B cell (primary cell): ENCODE results near the gene GRIN3A. TPM values are rescaled to one million over a fixed set of nuclear protein-coding genes. Genes with fewer than 3 reads are reported as not detected.

ENCODE experiments used
- ATAC-seq: fragments of 200-7000 bp; cut with Tn5 transposase; one replicate; pipeline ENCODE4 v1.10.0; 2021; ENCODE audit warnings: low read depth, mild to moderate bottlenecking, moderate number of reproducible peaks, moderate library complexity
- CTCF ChIA-PET: fragments of 350-600 bp; sonication (Branson Sonifier 250); formaldehyde crosslinking; loops from one replicate; lab custom pipeline; 2021; ENCODE audit warnings: antibody characterized with exemption, inconsistent platforms; lab: Charles Lee
- POLR2A ChIA-PET: fragments of 350-600 bp; sonication (Branson Sonifier 250); formaldehyde crosslinking; loops from one replicate; lab custom pipeline; 2021; ENCODE audit warnings: antibody characterized with exemption; lab: Charles Lee
- DNase-seq: peaks from one replicate; pipeline ENCODE4 v3.0.0; 2013
- H2AFZ ChIP-seq: 2 replicates; pipeline ENCODE4 v1.6.1; 2012; ENCODE audit warnings: mild to moderate bottlenecking, low read depth, low read length; ENCODE audit not compliant: insufficient read depth, poor library complexity, severe bottlenecking
- H3K27ac ChIP-seq, 2 donors: 1 replicate in 1 of 2; 2 replicates in 1 of 2; pipeline ENCODE4 v1.5.1; 2012 to 2013; ENCODE audit warnings: low read length in 2 of 2, mild to moderate bottlenecking in 2 of 2, moderate library complexity in 1 of 2
- H3K27me3 ChIP-seq, 4 experiments: fragments of 200-600 bp in 1 of 4; sonication (generic) in 1 of 4; replicated peaks in 1 of 4; 1 replicate in 2 of 4; 2 replicates in 2 of 4; pipeline versions ENCODE4 v1.6.1 to v1.7.0; 2013 to 2016; ENCODE audit warnings: low read length in 3 of 4, mild to moderate bottlenecking in 2 of 4, mixed read lengths in 1 of 4, moderate library complexity in 1 of 4; ENCODE audit not compliant: insufficient read depth in 4 of 4, control insufficient read depth in 3 of 4; ENCODE audit errors: control extremely low read depth in 1 of 4
- H3K36me3 ChIP-seq, 2 experiments: replicated peaks in 1 of 2; 1 replicate in 1 of 2; 2 replicates in 1 of 2; pipeline versions ENCODE4 v1.6.1 to v1.7.1; 2013; ENCODE audit warnings: low read length in 1 of 2; ENCODE audit not compliant: insufficient read depth in 2 of 2, control insufficient read depth in 1 of 2; ENCODE audit errors: control extremely low read depth in 1 of 2, extremely low read depth in 1 of 2
- H3K4me1 ChIP-seq, 2 donors: fragments of 200-600 bp in 1 of 2; sonication (generic) in 1 of 2; 1 replicate in 1 of 2; 2 replicates in 1 of 2; pipeline versions ENCODE4 v1.5.1 to v1.6.1; 2013 to 2017; ENCODE audit warnings: low read length in 2 of 2; ENCODE audit not compliant: control insufficient read depth in 2 of 2, insufficient read depth in 2 of 2
- H3K4me2 ChIP-seq: replicated peaks from 2 replicates; pipeline ENCODE3; 2012; ENCODE audit warnings: mild to moderate bottlenecking, low read depth, low read length; ENCODE audit not compliant: poor library complexity, severe bottlenecking
- H3K4me3 ChIP-seq, 5 experiments: fragments of 200-600 bp in 1 of 5; sonication (generic) in 1 of 5; 1 replicate in 3 of 5; 2 replicates in 2 of 5; pipeline versions ENCODE4 v1.5.1 to v1.7.0; 2011 to 2016; ENCODE audit warnings: low read length in 4 of 5, mild to moderate bottlenecking in 4 of 5, low read depth in 2 of 5, control low read depth in 1 of 5, moderate library complexity in 1 of 5; ENCODE audit not compliant: insufficient read depth in 1 of 5; ENCODE audit errors: control extremely low read depth in 1 of 5, extremely low read depth in 1 of 5
- H3K79me2 ChIP-seq: fragments of 200-600 bp; sonication (generic); one replicate; pipeline ENCODE4 v1.6.0; 2016; ENCODE audit warnings: low read length; ENCODE audit not compliant: control insufficient read depth, insufficient read depth
- H3K9ac ChIP-seq: fragments of 200-600 bp; sonication (generic); 2 replicates; pipeline ENCODE4 v1.6.1; 2017; ENCODE audit warnings: mild to moderate bottlenecking, low read length, moderate library complexity
- H3K9me3 ChIP-seq, 3 donors: one replicate each; pipeline versions ENCODE4 v1.6.1 to v1.7.1; 2013; ENCODE audit warnings: low read length in 2 of 3; ENCODE audit not compliant: control insufficient read depth in 2 of 3, insufficient read depth in 1 of 3; ENCODE audit errors: control extremely low read depth in 1 of 3
- H4K20me1 ChIP-seq: 2 replicates; pipeline ENCODE4 v1.6.0; 2012; ENCODE audit warnings: mild to moderate bottlenecking, low read length; ENCODE audit not compliant: insufficient read depth, control insufficient read depth, poor library complexity, severe bottlenecking
- H3K27ac Mint-ChIP-seq: one replicate; pipeline ENCODE4 v1.8.0; 2021; ENCODE audit warnings: mixed read lengths
- H3K27me3 Mint-ChIP-seq: one replicate; pipeline ENCODE4 v1.8.0; 2021; ENCODE audit warnings: mixed read lengths
- H3K4me1 Mint-ChIP-seq: one replicate; pipeline ENCODE4 v1.8.0; 2021; ENCODE audit warnings: mixed read lengths
- H3K4me3 Mint-ChIP-seq: one replicate; pipeline ENCODE4 v1.8.0; 2021; ENCODE audit warnings: mixed read lengths
- H3K9me3 Mint-ChIP-seq: one replicate; pipeline ENCODE4 v1.8.0; 2022; ENCODE audit warnings: mixed read lengths; ENCODE audit not compliant: insufficient read depth
- CTCF ChIP-seq: fragments of 200-600 bp; IDR thresholded peaks from one replicate; pipeline ENCODE4 v1.8.0; 2022; ENCODE audit warnings: antibody characterized with exemption, mild to moderate bottlenecking
- EZH2 ChIP-seq: IDR thresholded peaks from 2 replicates; pipeline ENCODE4 v1.6.1; 2012; ENCODE audit warnings: borderline replicate concordance, low read depth, mild to moderate bottlenecking, moderate library complexity, low read length; ENCODE audit not compliant: insufficient read depth, poor library complexity, severe bottlenecking
- WGBS: methylation state at CpG from one replicate; pipeline ENCODE4 v1.1.5; 2013; ENCODE audit warnings: missing lambda C conversion rate; ENCODE audit not compliant: insufficient coverage; 5-methylcytosine and 5-hydroxymethylcytosine counted together
- intact Hi-C: fragments of 100-400 bp; cut with micrococcal nuclease; formaldehyde crosslinking; loops from one replicate; pipeline ENCODE4 v1.10.0; 2022
- polyA plus RNA-seq: library from polyadenylated mRNA; depleted of rRNA; stranded (reverse); fragments of >200 nt; gene quantifications from 2 replicates; pipeline ENCODE4 v1.2.3, GENCODE V29; 2012
- total RNA-seq, 2 donors: library from RNA; stranded (reverse); fragments of 120-200 nt in 1 of 2; gene quantifications; 1 replicate in 1 of 2; 2 replicates in 1 of 2; pipeline versions ENCODE4 v1.2.3 to v1.2.4, GENCODE V29; 2013 to 2022

The GRIN3A gene
- total and polyA plus RNA-seq, 2 donors (not counting 1 experiment from before 2014, with no cell fraction given): not detected

- Histone ChIP-seq H3K4me1 (no peaks in the 10 kb centered on the region), H3K4me2 (no peak overlapping the region), H3K9ac (no peak overlapping the region), H2AFZ (no peak overlapping the region), H4K20me1 (no peaks in the 10 kb centered on the region), H3K79me2 (no peaks in the 10 kb centered on the region), H3K9me3 (no peaks in the 10 kb centered on the region), H3K27me3 (no peaks in the 10 kb centered on the region), H3K36me3 (no peaks in the 10 kb centered on the region), H3K27ac (no peak overlapping the region), H3K4me3 (no peak overlapping the region)
- no peaks in the 10 kb centered on the region for H3K9me3 Mint-ChIP-seq
- H3K4me3 Mint-ChIP-seq: no peak overlapping the region
- no peak for TF ChIP-seq CTCF
- no peak for TF ChIP-seq EZH2
- CTCF ChIA-PET: interaction anchor here (0.8 kb wide), 1 partner anchor 32 kb away, joined by 3 read pairs; no protein-coding TSS in a partner anchor
- no peak for DNase-seq
- H3K27ac Mint-ChIP-seq: no peak overlapping the region
- POLR2A ChIA-PET: no interaction called here
- no peak for ATAC-seq
- intact Hi-C loops: no loop called here
- 14% methylated on average over 1 of the region's 3 CpGs for WGBS
- no peaks in the 10 kb centered on the region for H3K27me3 Mint-ChIP-seq
- H3K4me1 Mint-ChIP-seq: no peaks in the 10 kb centered on the region
Measured at GRCh38 chr9:101636247-101636646, 102.2 kb downstream of the GRIN3A start.

- Mint-ChIP-seq H3K27ac (no peak overlapping the region), H3K4me1 (no peaks in the 10 kb centered on the region), H3K27me3 (no peaks in the 10 kb centered on the region), H3K4me3 (no peak overlapping the region), H3K9me3 (no peaks in the 10 kb centered on the region)
- no peak overlapping the region for H2AFZ ChIP-seq
- ATAC-seq (no peak), DNase-seq (no peak)
- H3K9ac ChIP-seq: no peak overlapping the region
- H3K79me2 ChIP-seq: no peaks in the 10 kb centered on the region
- H3K4me2 ChIP-seq: no peak overlapping the region
- intact Hi-C loops: no loop called here
- H3K4me1 ChIP-seq: no peaks in the 10 kb centered on the region
- ChIA-PET POLR2A (no interaction called here), CTCF (no interaction called here)
- no peak overlapping the region for H3K27ac ChIP-seq
- TF ChIP-seq CTCF: no peak
- TF ChIP-seq EZH2: no peak
- no CpG with 5 or more reads among the region's 1 CpG for WGBS
- H3K4me3 ChIP-seq: no peak overlapping the region
- H4K20me1 ChIP-seq: no peaks in the 10 kb centered on the region
- H3K9me3 ChIP-seq: no peaks in the 10 kb centered on the region
- H3K27me3 ChIP-seq: no peaks in the 10 kb centered on the region
- no peaks in the 10 kb centered on the region for H3K36me3 ChIP-seq
Measured at GRCh38 chr9:101635473-101635872, 103.0 kb downstream of the GRIN3A start.
